NCI-H748 (cell line): ENCODE results near the gene ATXN1L.
"Not testable (repeated sequence)": the region's sequence is repeated elsewhere in the genome, so short reads cannot be mapped to it uniquely, and the experiment has no call there.

Experiments
- DNase-seq: peaks from one replicate; lab custom pipeline; 2025; ENCODE audit not compliant: unreplicated experiment; lab: John Stamatoyannopoulos, UW

The ATXN1L gene

GRCh38 chr16:71851746-71852145 lies 6.0 kb downstream of the ATXN1L start:
- DNase-seq, result no peak

DNA sequence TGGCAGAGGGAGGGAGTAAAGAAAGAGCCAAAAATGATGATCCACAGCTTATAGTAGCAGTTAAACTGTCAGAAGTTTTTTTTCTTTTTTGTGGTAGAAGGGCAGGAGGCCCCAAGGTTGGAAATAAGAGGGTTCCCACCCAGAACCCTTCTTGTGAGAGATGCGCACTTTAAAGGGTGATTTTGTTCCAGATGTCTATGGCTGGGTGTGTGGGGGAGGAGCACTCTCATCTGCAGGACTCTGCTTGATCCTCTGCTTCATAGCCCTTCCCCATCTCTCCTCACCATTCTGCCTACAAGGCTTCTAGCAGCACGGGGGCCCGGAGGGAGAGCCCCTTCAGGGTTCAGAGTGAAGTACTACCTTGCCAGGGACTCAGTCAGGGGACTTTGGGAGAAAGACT lies 6.4 kb downstream of the ATXN1L start:
- DNase-seq, result no peak

- DNase-seq, result no peak
Measured at GRCh38 chr16:71852561-71852960, 6.8 kb downstream of the ATXN1L start.

GRCh38 chr16:71853413-71853812 lies 7.6 kb downstream of the ATXN1L start:
- no peak for DNase-seq

DNA sequence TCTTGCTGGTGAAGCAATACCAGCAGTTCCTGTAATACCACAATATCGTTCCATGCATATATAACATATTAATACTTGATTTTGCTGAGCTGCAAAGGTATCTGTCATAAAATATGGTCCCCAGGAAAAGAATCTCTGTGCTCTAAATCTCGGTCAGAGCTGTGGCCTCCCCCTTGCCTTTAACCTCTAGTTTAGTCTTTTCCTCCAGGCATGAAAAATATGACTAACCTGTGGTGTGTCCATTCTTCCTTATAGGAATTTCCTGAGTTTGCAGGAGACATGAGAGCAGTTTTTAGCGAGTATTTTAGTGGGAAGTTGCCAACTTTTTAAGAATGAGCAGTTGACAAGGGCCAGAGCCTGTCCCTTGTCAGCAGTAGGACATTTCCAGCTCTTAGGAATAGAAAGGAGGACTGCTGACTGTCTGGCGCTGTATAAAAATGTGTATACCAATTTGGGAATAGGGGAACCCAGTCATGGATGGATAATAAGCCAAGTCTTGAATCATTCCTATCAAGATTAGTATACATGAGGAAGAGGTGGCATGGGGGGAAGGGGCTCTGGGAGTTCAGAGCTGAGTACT lies 8.7 kb downstream of the ATXN1L start:
- DNase-seq, result no peak

GRCh38 chr16:71855937-71856662 lies 10.3 kb downstream of the ATXN1L start:
- no peak for DNase-seq

GRCh38 chr16:71859762-71860521 lies 14.2 kb downstream of the ATXN1L start:
- DNase-seq, result no peak

DNA sequence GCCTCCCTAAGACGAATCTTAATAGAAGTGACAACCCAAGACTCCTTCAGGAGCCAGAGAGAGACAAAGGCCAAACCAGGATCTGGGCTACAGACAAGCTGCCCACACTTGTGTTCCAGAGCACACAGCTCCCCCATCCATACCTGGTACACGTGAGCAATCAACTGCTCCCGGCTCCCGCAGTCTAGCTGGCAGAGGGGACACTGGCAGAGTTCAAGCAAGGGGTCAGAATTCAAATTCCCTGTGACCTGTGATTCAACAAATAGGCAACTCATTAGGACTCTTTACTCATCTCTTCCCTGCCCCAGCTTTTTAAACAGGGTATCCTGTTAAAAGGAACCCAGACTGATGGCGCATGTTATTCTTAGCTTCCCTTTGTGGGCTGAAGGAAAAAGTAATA lies 18.2 kb downstream of the ATXN1L start:
- no peak for DNase-seq

DNA sequence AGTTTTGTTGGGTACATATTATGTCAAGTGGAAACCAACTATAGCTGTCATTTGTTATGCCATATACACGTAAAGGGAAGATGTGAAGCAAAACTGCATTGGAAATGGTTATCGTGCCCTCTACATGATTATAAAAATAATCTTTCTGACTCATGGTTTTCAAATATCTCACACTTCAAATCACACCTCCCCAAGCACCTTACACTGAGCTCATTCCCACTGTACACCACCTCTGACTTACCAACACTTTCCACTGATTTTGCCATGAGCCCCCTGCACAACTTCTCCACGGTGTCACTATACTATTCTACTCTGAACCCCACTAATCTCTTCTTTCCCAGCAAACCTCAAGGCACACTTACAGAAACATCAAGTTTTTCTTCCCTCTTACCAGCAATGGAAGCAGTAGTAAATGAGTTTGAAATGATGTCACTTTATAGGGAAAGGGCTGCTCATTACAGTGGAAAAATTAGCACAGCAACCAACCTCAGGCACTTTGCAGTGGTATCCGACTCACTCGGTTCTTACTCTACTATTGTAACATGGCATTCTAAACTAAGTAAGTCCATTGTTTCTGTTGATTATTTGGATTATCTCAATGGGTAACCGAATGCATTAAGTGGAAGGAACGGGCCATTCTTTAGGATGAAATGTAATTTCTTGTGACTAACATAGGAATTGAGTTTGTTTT lies 19.5 kb downstream of the ATXN1L start:
- no peak for DNase-seq

DNA sequence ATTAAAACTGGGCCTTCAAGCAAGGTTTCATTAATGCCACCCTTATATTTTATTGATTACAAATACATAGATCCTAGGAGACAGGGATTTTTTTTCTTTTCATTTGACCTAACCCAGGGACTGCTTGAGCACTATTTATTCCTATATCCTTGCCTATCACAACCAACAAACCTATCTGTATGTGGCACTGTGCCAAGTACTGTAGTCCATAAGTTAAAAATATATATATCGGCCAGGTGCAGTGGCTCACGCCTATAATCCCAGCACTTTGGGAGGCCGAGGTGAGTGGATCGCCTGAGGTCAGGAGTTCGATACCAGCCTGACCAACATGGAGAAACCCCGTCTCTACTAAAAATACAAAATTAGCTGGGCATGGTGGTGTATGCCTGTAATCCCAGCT lies 21.4 kb downstream of the ATXN1L start:
- not testable (repeated sequence) for DNase-seq

DNA sequence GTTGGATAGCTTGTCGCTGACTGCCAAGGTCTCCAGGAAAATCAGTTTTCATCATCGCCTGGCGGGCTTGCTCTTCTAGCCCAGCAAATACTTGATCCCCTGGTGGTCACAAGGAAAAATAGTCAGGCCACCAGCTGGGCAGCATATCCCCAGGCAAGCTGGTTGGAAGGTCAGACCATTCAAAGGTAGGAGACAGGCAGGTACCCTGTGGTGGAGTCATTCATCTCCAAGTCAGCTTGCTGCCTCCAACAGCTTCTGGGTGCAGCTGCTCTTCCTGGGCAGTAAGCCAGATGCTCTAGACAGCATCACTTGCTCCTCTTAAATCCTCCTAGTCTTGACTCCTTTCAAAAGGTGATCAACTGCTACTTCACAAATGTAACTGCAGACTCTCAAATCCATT lies 22.2 kb downstream of the ATXN1L start:
- no peak for DNase-seq

GRCh38 chr16:71869089-71869488 lies 23.3 kb downstream of the ATXN1L start:
- DNase-seq, result no peak

DNA sequence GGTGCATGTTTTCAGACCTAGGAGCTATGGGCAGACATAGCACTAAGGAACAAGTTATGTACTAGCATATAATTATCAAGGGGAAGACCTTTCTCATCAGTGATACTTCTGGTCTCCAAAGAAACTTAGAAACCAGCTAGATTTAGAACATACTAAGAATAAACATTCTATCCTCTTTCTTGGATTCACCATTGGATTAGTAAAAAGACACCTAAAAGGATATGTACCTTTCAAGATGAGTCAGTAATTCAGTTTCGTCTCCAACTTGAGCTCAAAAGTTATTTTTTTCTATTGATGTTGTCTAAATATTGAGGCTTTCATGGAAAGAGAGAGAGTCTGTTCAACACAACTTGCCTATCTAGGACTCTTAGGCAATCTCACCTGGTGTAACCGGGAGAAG lies 25.0 kb downstream of the ATXN1L start:
- DNase-seq, result no peak

- no peak for DNase-seq
Measured at GRCh38 chr16:71873199-71873598, 27.4 kb downstream of the ATXN1L start.

DNA sequence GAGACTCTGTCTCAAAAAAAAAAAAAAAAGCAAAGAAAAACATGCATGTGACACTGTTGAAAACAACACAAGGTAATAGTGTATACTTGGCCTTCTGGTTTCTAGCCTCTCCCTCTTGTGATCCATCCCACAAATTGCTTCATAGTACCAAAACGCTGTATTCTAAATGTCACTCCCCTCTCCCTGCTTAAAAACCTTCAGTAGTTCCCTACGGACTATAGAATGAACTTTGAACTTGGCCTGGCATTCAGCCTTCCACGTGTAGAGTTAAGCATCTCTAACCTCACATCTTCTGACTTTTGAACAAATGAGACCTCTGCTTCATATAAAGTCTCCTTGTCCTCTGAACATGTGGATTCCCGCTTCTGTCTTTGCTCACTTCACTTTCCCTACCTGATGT lies 33.1 kb downstream of the ATXN1L start:
- DNase-seq, result no peak

DNA sequence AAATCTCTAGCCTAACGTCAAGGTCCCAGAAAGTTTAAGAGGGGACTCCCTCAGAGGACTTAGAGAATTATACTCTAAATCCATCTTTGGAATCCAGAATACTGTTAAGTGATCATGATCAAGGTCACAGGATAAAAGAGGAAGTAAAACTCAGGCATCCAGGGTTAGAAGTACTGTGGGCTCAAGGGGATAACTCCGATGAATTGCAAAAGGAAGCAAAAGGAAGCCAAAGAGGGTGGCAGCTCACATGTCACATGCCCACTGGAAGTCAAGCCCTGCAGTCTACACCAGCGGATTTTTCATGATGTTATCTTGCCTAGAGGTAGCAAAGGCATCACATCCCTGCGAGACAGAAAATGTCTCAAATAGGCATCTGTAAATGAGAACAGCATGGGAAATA lies 34.4 kb downstream of the ATXN1L start:
- DNase-seq, result no peak

DNA sequence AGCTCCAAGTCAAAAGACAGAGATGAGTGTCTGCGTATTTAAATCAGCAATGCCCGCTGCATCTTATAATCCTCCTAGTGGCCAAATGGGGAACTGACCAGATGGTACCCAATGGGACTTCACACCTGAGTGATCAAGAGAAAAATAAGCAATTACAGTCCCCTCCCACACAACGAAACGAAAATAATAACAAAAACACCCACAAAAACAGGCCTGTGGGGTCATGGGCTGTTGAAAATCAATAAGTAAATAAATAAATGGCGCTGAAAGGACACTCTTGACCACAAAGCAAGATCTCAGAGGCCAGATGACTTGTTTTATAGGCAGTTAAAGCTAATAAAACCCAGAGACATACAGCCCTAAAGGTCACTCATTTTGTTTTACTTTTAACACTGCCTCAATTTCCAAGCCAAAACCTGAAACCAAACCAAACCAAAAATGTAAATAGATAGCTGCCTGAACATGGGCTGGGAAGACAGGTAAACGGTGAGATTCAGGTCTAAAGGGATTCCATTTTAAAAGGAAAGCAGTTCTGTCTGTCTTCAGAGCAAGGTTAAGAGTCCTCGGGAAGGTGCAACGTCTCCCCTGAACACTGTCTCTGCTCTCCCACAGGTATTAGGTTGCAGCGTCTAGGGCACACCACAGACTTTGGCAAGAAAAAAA lies 36.9 kb downstream of the ATXN1L start:
- DNase-seq, result peak; percentile 71

DNA sequence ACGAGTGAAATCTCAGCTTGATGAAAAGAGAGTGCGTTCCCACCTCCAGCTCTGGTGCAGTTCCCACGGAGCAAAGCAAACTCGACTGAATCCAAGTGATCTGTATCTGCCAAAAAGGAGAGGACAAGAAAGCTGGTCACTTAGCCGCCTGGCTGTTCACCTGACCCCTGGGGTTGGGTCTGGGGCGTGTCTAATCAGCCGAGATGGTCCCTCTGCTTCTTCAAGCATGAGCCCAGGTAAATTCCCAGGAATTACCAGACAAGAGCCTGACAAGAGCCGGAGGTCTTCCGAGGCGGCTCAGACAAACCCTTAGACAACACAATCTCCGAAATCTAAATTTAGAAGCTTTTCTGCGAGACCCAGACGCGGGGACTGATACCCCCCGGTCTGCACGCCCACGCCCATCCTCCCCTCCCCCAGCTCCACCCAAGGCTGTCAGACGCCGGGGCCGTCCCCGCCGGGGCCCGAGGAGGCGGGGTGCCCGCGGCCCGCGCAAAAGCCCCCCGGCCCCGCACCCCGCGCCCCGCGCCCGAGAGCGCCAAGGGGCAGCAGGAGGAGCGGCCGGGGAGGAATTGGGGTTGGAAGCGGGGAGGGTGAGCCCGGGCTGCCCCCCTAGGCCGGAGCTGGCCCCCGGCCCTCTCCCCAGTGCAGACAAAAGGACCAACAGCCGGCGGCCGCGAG lies 37.5 kb downstream of the ATXN1L start:
- peak; percentile 60 for DNase-seq

GRCh38 chr16:71883849-71884638 lies 38.3 kb downstream of the ATXN1L start, which contains the start of gene ZNF821:
ZNF821 (minus strand) TSS chr16:71884182; CDS start chr16:71879946, 4,236 bp downstream.
- DNase-seq, result peak; percentile 89

- no peak for DNase-seq
Measured at GRCh38 chr16:71885261-71885650, 39.5 kb downstream of the ATXN1L start.
